Smooth muscle cell (in vitro differentiated cells): ENCODE measurements around the gene PMM2. TPM values are rescaled to one million over a fixed set of nuclear protein-coding genes. Genes with fewer than 3 reads are reported as not detected.
"Not testable (repeated sequence)": the region's sequence is repeated elsewhere in the genome, so short reads cannot be mapped to it uniquely, and the experiment has no call there.

Source experiments
- DNase-seq: peaks from one replicate; lab custom pipeline; 2025; ENCODE audit not compliant: unreplicated experiment; lab: John Stamatoyannopoulos, UW
- H2AFZ ChIP-seq: fragments of 200-600 bp; sonication (generic); 2 replicates; pipeline ENCODE4 v1.6.0; 2016; ENCODE audit warnings: antibody characterized with exemption, low read depth, mild to moderate bottlenecking
- H3F3A ChIP-seq: fragments of 200-600 bp; sonication (generic); 2 replicates; pipeline ENCODE4 v1.6.0; 2017; ENCODE audit warnings: antibody characterized with exemption, low read depth
- H3K27ac ChIP-seq: fragments of 200-600 bp; sonication (generic); 2 replicates; pipeline ENCODE4 v1.5.1; 2016; ENCODE audit warnings: low read depth, mild to moderate bottlenecking
- H3K27me3 ChIP-seq: fragments of 200-600 bp; sonication (generic); 2 replicates; pipeline ENCODE4 v1.6.1; 2016; ENCODE audit warnings: low read depth, mild to moderate bottlenecking
- H3K36me3 ChIP-seq: fragments of 200-600 bp; sonication (generic); 2 replicates; pipeline ENCODE4 v1.5.1; 2016; ENCODE audit warnings: low read depth
- H3K4me1 ChIP-seq: fragments of 200-600 bp; sonication (generic); 2 replicates; pipeline ENCODE4 v1.5.1; 2016; ENCODE audit warnings: low read depth
- H3K4me2 ChIP-seq: fragments of 200-600 bp; sonication (generic); 2 replicates; pipeline ENCODE4 v1.6.0; 2016; ENCODE audit warnings: mild to moderate bottlenecking
- H3K4me3 ChIP-seq: fragments of 200-600 bp; sonication (generic); 2 replicates; pipeline ENCODE4 v1.5.1; 2016; ENCODE audit warnings: mild to moderate bottlenecking
- H3K79me2 ChIP-seq: fragments of 200-600 bp; sonication (generic); 2 replicates; pipeline ENCODE4 v1.6.0; 2016; ENCODE audit warnings: low read depth, mild to moderate bottlenecking
- H3K9ac ChIP-seq: fragments of 200-600 bp; sonication (generic); 2 replicates; pipeline ENCODE4 v1.6.0; 2016; ENCODE audit warnings: low read depth
- H3K9me3 ChIP-seq: fragments of 200-600 bp; sonication (generic); replicated peaks from 2 replicates; pipeline ENCODE4 v1.5.1; 2016; ENCODE audit warnings: low read depth
- H4K20me1 ChIP-seq: fragments of 200-600 bp; sonication (generic); 2 replicates; pipeline ENCODE4 v1.6.0; 2016; ENCODE audit warnings: low read depth
- WGBS: methylation state at CpG from one replicate; pipeline ENCODE4 v1.1.7; 2016; ENCODE audit warnings: low lambda C conversion rate; 5-methylcytosine and 5-hydroxymethylcytosine counted together
- polyA plus RNA-seq: library from polyadenylated mRNA; unstranded; fragments of >200 nt; fragmentation: Nextera tagmentation; extraction: Ambion mirVana; gene quantifications from 2 replicates; pipeline ENCODE4 v1.2.1, GENCODE V29; 2016
- total RNA-seq: library from RNA; depleted of rRNA; stranded (reverse); fragments of >200 nt; gene quantifications from 2 replicates; pipeline ENCODE4 v1.2.3, GENCODE V29; 2014
- TF ChIP-seq, protein P1 (sequence below): fragments of 200-600 bp; sonication (generic); IDR thresholded peaks from 2 replicates; pipeline ENCODE4 v1.5.1; 2017; ENCODE audit warnings: borderline replicate concordance, mild to moderate bottlenecking, antibody characterized with exemption; ENCODE audit not compliant: insufficient read depth, poor library complexity, severe bottlenecking

Gene PMM2
- total and polyA plus RNA-seq, 2 experiments from 2014 or later, result 31.4 to 33.5 TPM

- TF ChIP-seq, protein P1, sequence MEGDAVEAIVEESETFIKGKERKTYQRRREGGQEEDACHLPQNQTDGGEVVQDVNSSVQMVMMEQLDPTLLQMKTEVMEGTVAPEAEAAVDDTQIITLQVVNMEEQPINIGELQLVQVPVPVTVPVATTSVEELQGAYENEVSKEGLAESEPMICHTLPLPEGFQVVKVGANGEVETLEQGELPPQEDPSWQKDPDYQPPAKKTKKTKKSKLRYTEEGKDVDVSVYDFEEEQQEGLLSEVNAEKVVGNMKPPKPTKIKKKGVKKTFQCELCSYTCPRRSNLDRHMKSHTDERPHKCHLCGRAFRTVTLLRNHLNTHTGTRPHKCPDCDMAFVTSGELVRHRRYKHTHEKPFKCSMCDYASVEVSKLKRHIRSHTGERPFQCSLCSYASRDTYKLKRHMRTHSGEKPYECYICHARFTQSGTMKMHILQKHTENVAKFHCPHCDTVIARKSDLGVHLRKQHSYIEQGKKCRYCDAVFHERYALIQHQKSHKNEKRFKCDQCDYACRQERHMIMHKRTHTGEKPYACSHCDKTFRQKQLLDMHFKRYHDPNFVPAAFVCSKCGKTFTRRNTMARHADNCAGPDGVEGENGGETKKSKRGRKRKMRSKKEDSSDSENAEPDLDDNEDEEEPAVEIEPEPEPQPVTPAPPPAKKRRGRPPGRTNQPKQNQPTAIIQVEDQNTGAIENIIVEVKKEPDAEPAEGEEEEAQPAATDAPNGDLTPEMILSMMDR, result no peak
- 91% methylated on average over 7 of the region's 7 CpGs for WGBS
- Histone ChIP-seq H2AFZ (no peak overlapping the region), H3F3A (no peaks in the 10 kb centered on the region), H3K27me3 (no peaks in the 10 kb centered on the region), H3K9ac (no peak overlapping the region), H3K36me3 (no peaks in the 10 kb centered on the region), H3K27ac (no peak overlapping the region), H3K79me2 (no peaks in the 10 kb centered on the region), H3K4me3 (no peak overlapping the region), H3K9me3 (no peaks in the 10 kb centered on the region), H3K4me2 (no peak overlapping the region), H4K20me1 (no peaks in the 10 kb centered on the region), H3K4me1 (no peaks in the 10 kb centered on the region)
- no peak for DNase-seq
Measured at GRCh38 chr16:8777217-8777616, 20.4 kb upstream of the PMM2 start.

- Histone ChIP-seq H3K27me3 (no peaks in the 10 kb centered on the region), H3K9me3 (no peaks in the 10 kb centered on the region), H3K9ac (no peak overlapping the region), H3F3A (no peaks in the 10 kb centered on the region), H3K79me2 (no peaks in the 10 kb centered on the region), H4K20me1 (no peaks in the 10 kb centered on the region), H3K4me3 (no peak overlapping the region), H3K4me2 (no peak overlapping the region), H3K27ac (no peak overlapping the region), H3K36me3 (no peaks in the 10 kb centered on the region), H3K4me1 (no peaks in the 10 kb centered on the region), H2AFZ (no peak overlapping the region)
- WGBS, result 94% methylated on average over 8 of the region's 8 CpGs
- no peak for DNase-seq
- TF ChIP-seq, protein P1, result no peak
Measured at GRCh38 chr16:8781797-8782196, 15.8 kb upstream of the PMM2 start.

DNA sequence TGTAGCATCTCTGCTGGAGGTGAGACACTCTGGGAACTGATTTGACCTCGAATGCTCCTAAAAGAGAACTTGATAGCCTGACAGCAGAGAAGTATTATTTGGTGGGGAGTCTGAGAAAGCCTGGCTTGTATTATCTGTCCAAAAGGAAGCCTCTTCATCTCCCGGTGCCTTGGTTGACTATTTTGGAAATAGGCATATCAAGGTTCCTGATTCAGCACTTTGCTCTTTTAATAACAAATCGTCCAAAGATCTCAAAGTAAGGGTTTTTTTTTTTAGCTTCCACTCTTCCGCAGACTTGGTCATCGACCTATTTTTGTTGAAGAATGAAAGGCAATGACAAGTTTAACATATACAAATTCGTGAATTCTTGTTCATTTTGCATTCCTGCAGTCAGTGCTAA lies 15.0 kb upstream of the PMM2 start:
- no peak for DNase-seq
- H3K4me2 ChIP-seq, result no peak overlapping the region
- no peaks in the 10 kb centered on the region for H3K4me1 ChIP-seq
- H3F3A ChIP-seq, result no peaks in the 10 kb centered on the region
- H3K9me3 ChIP-seq, result no peaks in the 10 kb centered on the region
- no peak overlapping the region for H3K9ac ChIP-seq
- no peaks in the 10 kb centered on the region for H4K20me1 ChIP-seq
- TF ChIP-seq, protein P1, result no peak
- no peaks in the 10 kb centered on the region for H3K36me3 ChIP-seq
- no peaks in the 10 kb centered on the region for H3K79me2 ChIP-seq
- no peak overlapping the region for H3K27ac ChIP-seq
- no peak overlapping the region for H3K4me3 ChIP-seq
- no peak overlapping the region for H2AFZ ChIP-seq
- H3K27me3 ChIP-seq, result no peaks in the 10 kb centered on the region
- WGBS, result 86% methylated on average over 6 of the region's 6 CpGs

- Histone ChIP-seq H3K36me3 (no peaks in the 10 kb centered on the region), H3K9me3 (no peaks in the 10 kb centered on the region), H3K27ac (no peak overlapping the region), H2AFZ (no peak overlapping the region), H3K9ac (no peak overlapping the region), H3F3A (no peaks in the 10 kb centered on the region), H3K4me2 (no peak overlapping the region), H3K79me2 (no peaks in the 10 kb centered on the region), H4K20me1 (no peaks in the 10 kb centered on the region), H3K4me1 (no peaks in the 10 kb centered on the region), H3K27me3 (no peaks in the 10 kb centered on the region), H3K4me3 (no peak overlapping the region)
- no peak for DNase-seq
- WGBS, result 86% methylated on average over 6 of the region's 6 CpGs
- TF ChIP-seq, protein P1, result no peak
Measured at GRCh38 chr16:8785408-8785807, 12.2 kb upstream of the PMM2 start.

DNA sequence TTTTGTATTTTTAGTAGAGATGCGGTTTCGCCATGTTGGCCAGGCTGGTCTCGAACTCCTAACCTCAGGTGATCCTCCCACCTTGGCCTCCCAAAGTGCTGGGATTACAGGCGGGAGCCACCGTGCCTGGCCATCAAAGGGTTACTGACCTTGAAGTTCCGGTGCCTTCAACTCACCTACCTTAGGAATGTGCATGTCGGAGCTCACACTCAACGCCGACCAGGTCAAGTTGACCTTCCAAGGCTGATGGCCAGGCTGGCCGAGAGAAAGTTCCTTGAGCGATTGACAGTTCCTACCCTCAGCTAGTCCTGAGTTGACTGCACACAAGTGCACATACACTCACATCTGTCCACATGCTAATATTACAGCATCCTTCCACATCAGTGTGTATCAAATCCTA lies 11.3 kb upstream of the PMM2 start:
- not testable (repeated sequence) for H3K4me2 ChIP-seq, H3K27ac ChIP-seq, H2AFZ ChIP-seq, H3K79me2 ChIP-seq, H3K36me3 ChIP-seq, H3K4me1 ChIP-seq, H3K4me3 ChIP-seq, H3K9ac ChIP-seq, H3K27me3 ChIP-seq, DNase-seq, H4K20me1 ChIP-seq, H3K9me3 ChIP-seq, H3F3A ChIP-seq
- 93% methylated on average over 11 of the region's 11 CpGs for WGBS
